Activated CD8-positive, alpha-beta T cell treated with anti-CD3 and anti-CD28 coated beads for 36 hours (primary cell): Measurements from ENCODE around the gene PGAM5. TPM values are rescaled to one million over a fixed set of nuclear protein-coding genes. Genes with fewer than 3 reads are reported as not detected.

Experiments
- ATAC-seq: fragments of 200-7000 bp; cut with Tn5 transposase; one replicate; pipeline ENCODE4 v1.10.0; 2021; ENCODE audit warnings: mild to moderate bottlenecking, moderate library complexity
- CTCF ChIA-PET: fragments of 350-600 bp; sonication (Branson Sonifier 250); formaldehyde crosslinking; loops from one replicate; lab custom pipeline; 2021; ENCODE audit warnings: antibody characterized with exemption; lab: Charles Lee
- POLR2A ChIA-PET: fragments of 350-600 bp; sonication (Branson Sonifier 250); formaldehyde crosslinking; loops from one replicate; lab custom pipeline; 2021; ENCODE audit warnings: antibody characterized with exemption; lab: Charles Lee
- DNase-seq: peaks from one replicate; pipeline ENCODE4 v3.0.0-alpha.2; 2020
- H3K27ac Mint-ChIP-seq: one replicate; pipeline ENCODE4 v1.8.0; 2021; ENCODE audit warnings: mild to moderate bottlenecking, mixed read lengths
- H3K27me3 Mint-ChIP-seq: one replicate; pipeline ENCODE4 v1.8.0; 2021; ENCODE audit warnings: mixed read lengths
- H3K36me3 Mint-ChIP-seq: one replicate; pipeline ENCODE4 v1.8.0; 2021; ENCODE audit warnings: low read depth, mixed read lengths
- H3K4me1 Mint-ChIP-seq: one replicate; pipeline ENCODE4 v1.8.0; 2021; ENCODE audit warnings: low read depth, mixed read lengths
- H3K4me3 Mint-ChIP-seq: one replicate; pipeline ENCODE4 v1.8.0; 2021; ENCODE audit warnings: mild to moderate bottlenecking, moderate library complexity, mixed read lengths
- H3K9me3 Mint-ChIP-seq: one replicate; pipeline ENCODE4 v1.8.0; 2021; ENCODE audit warnings: mixed read lengths
- intact Hi-C: fragments of 100-400 bp; cut with micrococcal nuclease; formaldehyde crosslinking; loops from one replicate; pipeline ENCODE4 v1.10.0; 2022
- total RNA-seq, 2 experiments: library from RNA; stranded (reverse); gene quantifications; one replicate each; pipeline ENCODE4 v1.2.3, GENCODE V29; 2021
- TF ChIP-seq, protein P1 (sequence below): fragments of 200-600 bp; IDR thresholded peaks from one replicate; pipeline ENCODE4 v1.8.0; 2022; ENCODE audit warnings: antibody characterized with exemption, mild to moderate bottlenecking

Gene PGAM5
- total RNA-seq, 2 experiments from 2014 or later: 69.6 to 73.2 TPM

DNA sequence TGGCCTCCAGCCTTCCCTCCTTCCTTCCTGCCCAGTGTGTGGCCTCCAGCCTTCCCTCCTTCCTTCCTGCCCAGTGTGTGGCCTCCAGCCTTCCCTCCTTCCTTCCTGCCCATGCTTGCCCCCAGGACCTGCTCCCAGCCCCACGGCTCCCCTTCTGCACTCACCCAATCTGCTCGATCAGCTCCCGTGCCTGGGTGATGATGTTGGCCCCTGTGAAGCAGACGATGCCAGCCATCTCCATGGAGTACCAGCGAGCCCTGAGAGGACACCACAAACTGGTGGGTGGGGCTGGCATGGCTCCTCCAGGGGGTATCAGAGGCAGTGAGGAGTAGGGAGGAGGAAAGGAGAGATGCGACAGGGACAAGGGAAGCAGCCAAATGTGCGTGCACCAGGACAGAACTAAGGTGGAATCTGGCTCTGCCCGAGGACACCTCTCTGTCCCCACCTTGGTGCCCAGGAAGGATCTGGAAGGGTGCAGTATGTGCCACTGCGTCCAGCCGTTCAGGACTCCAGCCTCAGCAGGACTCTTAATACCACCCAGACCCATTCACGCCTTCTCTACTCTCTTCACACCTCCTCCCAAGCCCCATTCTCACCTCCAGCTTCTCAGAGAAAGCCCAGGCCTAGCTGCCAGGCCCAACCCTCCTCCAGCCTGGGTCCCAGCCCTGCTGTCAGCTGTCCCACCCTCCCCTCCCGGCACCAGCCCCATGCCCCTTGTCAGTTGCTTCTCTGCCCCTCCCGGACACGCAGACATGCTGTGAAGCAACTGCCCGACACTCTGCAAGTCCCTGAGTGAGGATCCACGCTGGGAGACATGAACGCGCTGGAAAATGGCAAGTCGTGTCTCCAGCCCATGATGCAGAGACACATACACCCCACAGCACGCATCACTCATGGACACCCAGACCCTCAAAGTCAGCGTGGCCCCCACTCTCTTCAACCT lies 46.2 kb upstream of the PGAM5 start:
- DNase-seq (no peak), ATAC-seq (no peak)
- ChIA-PET CTCF (interaction anchor here (1.6 kb wide), 1 partner anchor 13 kb away, joined by 3 read pairs; no protein-coding TSS in a partner anchor), POLR2A (interaction anchor here (0.7 to 1.4 kb wide), 3 partner anchors 9 to 41 kb away, joined by 3 to 4 read pairs (median 3); no protein-coding TSS in a partner anchor)
- Mint-ChIP-seq H3K9me3 (no peaks in the 10 kb centered on the region), H3K27me3 (no peaks in the 10 kb centered on the region), H3K4me3 (no peak overlapping the region), H3K27ac (no peak overlapping the region), H3K36me3 (peaks cover 82% of the 10 kb centered on the region), H3K4me1 (peaks cover 4% of the 10 kb centered on the region)
- TF ChIP-seq, protein P1, sequence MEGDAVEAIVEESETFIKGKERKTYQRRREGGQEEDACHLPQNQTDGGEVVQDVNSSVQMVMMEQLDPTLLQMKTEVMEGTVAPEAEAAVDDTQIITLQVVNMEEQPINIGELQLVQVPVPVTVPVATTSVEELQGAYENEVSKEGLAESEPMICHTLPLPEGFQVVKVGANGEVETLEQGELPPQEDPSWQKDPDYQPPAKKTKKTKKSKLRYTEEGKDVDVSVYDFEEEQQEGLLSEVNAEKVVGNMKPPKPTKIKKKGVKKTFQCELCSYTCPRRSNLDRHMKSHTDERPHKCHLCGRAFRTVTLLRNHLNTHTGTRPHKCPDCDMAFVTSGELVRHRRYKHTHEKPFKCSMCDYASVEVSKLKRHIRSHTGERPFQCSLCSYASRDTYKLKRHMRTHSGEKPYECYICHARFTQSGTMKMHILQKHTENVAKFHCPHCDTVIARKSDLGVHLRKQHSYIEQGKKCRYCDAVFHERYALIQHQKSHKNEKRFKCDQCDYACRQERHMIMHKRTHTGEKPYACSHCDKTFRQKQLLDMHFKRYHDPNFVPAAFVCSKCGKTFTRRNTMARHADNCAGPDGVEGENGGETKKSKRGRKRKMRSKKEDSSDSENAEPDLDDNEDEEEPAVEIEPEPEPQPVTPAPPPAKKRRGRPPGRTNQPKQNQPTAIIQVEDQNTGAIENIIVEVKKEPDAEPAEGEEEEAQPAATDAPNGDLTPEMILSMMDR: no peak
- intact Hi-C loops: no loop called here

DNA sequence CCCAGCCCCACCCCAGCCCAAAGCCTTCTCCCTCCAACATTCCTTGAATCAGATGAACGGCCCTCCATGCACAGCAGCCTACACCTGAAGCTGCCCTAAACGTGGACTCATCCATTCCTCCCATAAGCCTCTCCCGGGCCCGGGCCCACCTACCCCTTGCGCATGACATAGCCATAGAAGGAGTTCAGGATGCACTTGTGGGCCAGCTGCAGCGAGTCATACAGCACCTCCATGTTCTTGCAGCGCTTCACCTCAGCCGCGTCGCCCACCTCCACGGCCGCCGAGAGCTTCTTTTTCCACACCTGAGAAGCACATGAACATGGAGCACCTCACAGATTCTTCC lies 45.5 kb upstream of the PGAM5 start:
- CTCF ChIA-PET: interaction anchor here (1.6 kb wide), 1 partner anchor 13 kb away, joined by 3 read pairs; no protein-coding TSS in a partner anchor
- H3K4me1 Mint-ChIP-seq: peaks cover 4% of the 10 kb centered on the region
- no peak for DNase-seq
- no peaks in the 10 kb centered on the region for H3K9me3 Mint-ChIP-seq
- intact Hi-C loops: no loop called here
- H3K4me3 Mint-ChIP-seq: no peak overlapping the region
- H3K36me3 Mint-ChIP-seq: peaks cover 83% of the 10 kb centered on the region
- TF ChIP-seq, protein P1: no peak
- H3K27me3 Mint-ChIP-seq: no peaks in the 10 kb centered on the region
- no peak for ATAC-seq
- POLR2A ChIA-PET: interaction anchor here (1.2 kb wide), 1 partner anchor 9 kb away, joined by 4 read pairs; no protein-coding TSS in a partner anchor
- H3K27ac Mint-ChIP-seq: no peak overlapping the region

- CTCF ChIA-PET: interaction anchor here (1.6 kb wide), 1 partner anchor 14 kb away, joined by 3 read pairs; no protein-coding TSS in a partner anchor
- H3K27ac Mint-ChIP-seq: no peak overlapping the region
- no peak for ATAC-seq
- TF ChIP-seq, protein P1: no peak
- intact Hi-C loops: no loop called here
- no peak overlapping the region for H3K4me3 Mint-ChIP-seq
- peaks cover 4% of the 10 kb centered on the region for H3K4me1 Mint-ChIP-seq
- no peaks in the 10 kb centered on the region for H3K27me3 Mint-ChIP-seq
- DNase-seq: no peak
- H3K36me3 Mint-ChIP-seq: peaks cover 82% of the 10 kb centered on the region
- no peaks in the 10 kb centered on the region for H3K9me3 Mint-ChIP-seq
- POLR2A ChIA-PET: interaction anchor here (1.2 kb wide), 2 partner anchors 10 to 17 kb away, joined by 3 to 4 read pairs; no protein-coding TSS in a partner anchor
These were observed 44.8 kb upstream of the PGAM5 start for GRCh38 chr12:132665794-132666193.

GRCh38 chr12:132668191-132669088 lies 42.2 kb upstream of the PGAM5 start:
- DNase-seq (no peak), ATAC-seq (no peak)
- TF ChIP-seq, protein P1: no peak
- Mint-ChIP-seq H3K27me3 (no peaks in the 10 kb centered on the region), H3K27ac (no peak overlapping the region), H3K4me1 (no peaks in the 10 kb centered on the region), H3K4me3 (no peak overlapping the region), H3K9me3 (no peaks in the 10 kb centered on the region), H3K36me3 (peaks cover 71% of the 10 kb centered on the region)
- CTCF ChIA-PET: interaction anchor here (1.1 to 1.4 kb wide), 2 partner anchors 8 to 54 kb away, joined by 3 read pairs; no protein-coding TSS in a partner anchor
- intact Hi-C loops: no loop called here
- POLR2A ChIA-PET: interaction anchor here (0.6 kb wide), 1 partner anchor 18 kb away, joined by 3 read pairs; no protein-coding TSS in a partner anchor
